KMS-11 (cell line): ENCODE measurements around the gene FGF12.

Experiments used
- H2AFZ ChIP-seq: fragments of 200-600 bp; sonication (generic); 2 replicates; pipeline ENCODE4 v1.6.1; 2016; ENCODE audit warnings: antibody characterized with exemption, mixed run types, low read depth
- H3K27ac ChIP-seq: fragments of 200-600 bp; sonication (generic); 2 replicates; pipeline ENCODE4 v1.6.1; 2016; ENCODE audit warnings: mild to moderate bottlenecking, mixed run types
- H3K27me3 ChIP-seq: fragments of 200-600 bp; sonication (generic); 2 replicates; pipeline ENCODE4 v1.6.1; 2017; ENCODE audit warnings: mild to moderate bottlenecking, low read depth, mixed run types, moderate library complexity; ENCODE audit not compliant: insufficient read depth
- H3K36me3 ChIP-seq: fragments of 200-600 bp; sonication (generic); 2 replicates; pipeline ENCODE4 v1.6.1; 2017; ENCODE audit warnings: mild to moderate bottlenecking, mixed run types; ENCODE audit not compliant: insufficient read depth
- H3K4me1 ChIP-seq: fragments of 200-600 bp; sonication (generic); 2 replicates; pipeline ENCODE4 v1.6.1; 2016; ENCODE audit warnings: mild to moderate bottlenecking, low read depth, mixed run types; ENCODE audit not compliant: poor library complexity, severe bottlenecking
- H3K4me2 ChIP-seq: fragments of 200-600 bp; sonication (generic); 2 replicates; pipeline ENCODE4 v1.7.0; 2016; ENCODE audit warnings: mild to moderate bottlenecking, mixed run types
- H3K4me3 ChIP-seq: fragments of 200-600 bp; sonication (generic); IDR thresholded peaks from 2 replicates; pipeline ENCODE4 v1.6.1; 2017; ENCODE audit warnings: low read depth, low read length, mixed read lengths; ENCODE audit not compliant: insufficient read depth
- H3K79me2 ChIP-seq: fragments of 200-600 bp; sonication (generic); 2 replicates; pipeline ENCODE4 v1.6.1; 2016; ENCODE audit warnings: low read depth, mixed run types; ENCODE audit not compliant: insufficient read depth
- H3K9ac ChIP-seq: fragments of 200-600 bp; sonication (generic); 2 replicates; pipeline ENCODE4 v1.6.1; 2016; ENCODE audit warnings: mild to moderate bottlenecking, mixed run types
- H4K20me1 ChIP-seq: fragments of 200-600 bp; sonication (generic); 2 replicates; pipeline ENCODE4 v1.6.1; 2016; ENCODE audit warnings: mild to moderate bottlenecking, mixed run types; ENCODE audit not compliant: insufficient read depth
- CTCF ChIP-seq: fragments of 200-600 bp; sonication (generic); conservative IDR thresholded peaks from 2 replicates; pipeline ENCODE4 v1.6.1; 2017; ENCODE audit warnings: low read depth, mild to moderate bottlenecking, antibody characterized with exemption, low read length, moderate library complexity, mixed read lengths

FGF12 gene

GRCh38 chr3:192435241-192435640, 292.1 kb downstream of the FGF12 start:
- no peaks in the 10 kb centered on the region for H4K20me1 ChIP-seq
- H3K4me2 ChIP-seq = no peak overlapping the region
- H3K27ac ChIP-seq = no peak overlapping the region
- no peak overlapping the region for H3K9ac ChIP-seq
- no peaks in the 10 kb centered on the region for H3K36me3 ChIP-seq
- no peaks in the 10 kb centered on the region for H3K27me3 ChIP-seq
- H2AFZ ChIP-seq = no peak overlapping the region
- no peak overlapping the region for H3K4me3 ChIP-seq
- no peaks in the 10 kb centered on the region for H3K4me1 ChIP-seq
- TF ChIP-seq CTCF = no peak
- H3K79me2 ChIP-seq = no peaks in the 10 kb centered on the region

GRCh38 chr3:192434186-192434585, 293.2 kb downstream of the FGF12 start:
- H3K4me3 ChIP-seq = no peak overlapping the region
- no peak for TF ChIP-seq CTCF
- no peak overlapping the region for H3K9ac ChIP-seq
- no peak overlapping the region for H3K27ac ChIP-seq
- no peaks in the 10 kb centered on the region for H3K4me1 ChIP-seq
- no peak overlapping the region for H3K4me2 ChIP-seq
- no peaks in the 10 kb centered on the region for H3K27me3 ChIP-seq
- H3K79me2 ChIP-seq = no peaks in the 10 kb centered on the region
- no peaks in the 10 kb centered on the region for H4K20me1 ChIP-seq
- H2AFZ ChIP-seq = no peak overlapping the region
- H3K36me3 ChIP-seq = no peaks in the 10 kb centered on the region

- Histone ChIP-seq H3K27me3 (no peaks in the 10 kb centered on the region), H3K36me3 (no peaks in the 10 kb centered on the region), H3K9ac (no peak overlapping the region), H3K4me2 (no peak overlapping the region), H3K27ac (no peak overlapping the region), H3K79me2 (no peaks in the 10 kb centered on the region), H4K20me1 (no peaks in the 10 kb centered on the region), H3K4me1 (no peaks in the 10 kb centered on the region), H3K4me3 (no peak overlapping the region), H2AFZ (no peak overlapping the region)
- no peak for TF ChIP-seq CTCF
These were observed 293.6 kb downstream of the FGF12 start for GRCh38 chr3:192433704-192434103.

GRCh38 chr3:192422997-192423342, 304.4 kb downstream of the FGF12 start:
- Histone ChIP-seq H4K20me1 (no peaks in the 10 kb centered on the region), H3K4me3 (no peak overlapping the region), H3K4me1 (no peaks in the 10 kb centered on the region), H2AFZ (no peak overlapping the region), H3K27me3 (no peaks in the 10 kb centered on the region), H3K27ac (no peak overlapping the region), H3K9ac (no peak overlapping the region), H3K4me2 (no peak overlapping the region), H3K36me3 (no peaks in the 10 kb centered on the region), H3K79me2 (no peaks in the 10 kb centered on the region)
- TF ChIP-seq CTCF = peak; percentile 48; the same call in 1 of the 2 replicates
